Ovary (tissue), 9 donors: ENCODE measurements around the gene ARMC8. TPM values are rescaled to one million over a fixed set of nuclear protein-coding genes. Genes with fewer than 3 reads are reported as not detected.

ENCODE experiments used
- DNase-seq, 5 donors: peaks; one replicate each; pipeline ENCODE4 v3.0.0-alpha.2; 2019 to 2020
- H3K27ac ChIP-seq, 2 donors: fragments of 200-600 bp; one replicate each; pipeline versions ENCODE4 v1.5.1 to v1.8.0; 2019 to 2022
- H3K27me3 ChIP-seq: fragments of 200-600 bp; one replicate; pipeline ENCODE4 v1.8.0; 2022
- H3K36me3 ChIP-seq: fragments of 200-600 bp; sonication (generic); one replicate; pipeline ENCODE4 v1.5.1; 2019
- H3K4me1 ChIP-seq: one replicate; pipeline ENCODE4 v1.8.1; 2013; ENCODE audit warnings: mild to moderate bottlenecking, moderate library complexity; ENCODE audit not compliant: insufficient read depth
- H3K4me3 ChIP-seq: fragments of 200-600 bp; sonication (generic); one replicate; pipeline ENCODE4 v1.5.1; 2017
- H3K9me3 ChIP-seq, 2 donors: fragments of 200-600 bp in 1 of 2; sonication (generic) in 1 of 2; one replicate each; pipeline versions ENCODE4 v1.5.1 to v1.8.1; 2013 to 2019; ENCODE audit warnings: mild to moderate bottlenecking in 1 of 2, moderate library complexity in 1 of 2
- EP300 ChIP-seq: sonication (generic); formaldehyde crosslinking; IDR thresholded peaks from one replicate; pipeline ENCODE4 v1.6.1; 2017; ENCODE audit warnings: antibody characterized with exemption
- POLR2A ChIP-seq: fragments of 450-650 bp; IDR thresholded peaks from one replicate; pipeline ENCODE4 v1.6.1; 2017; ENCODE audit warnings: antibody characterized with exemption, mild to moderate bottlenecking, moderate library complexity
- WGBS, 3 donors: extraction: QIAGEN DNeasy Blood & Tissue Kit in 1 of 3; methylation state at CpG; one replicate each; pipeline versions ENCODE4 v1.1.5 to v1.1.7; 2013 to 2017; 5-methylcytosine and 5-hydroxymethylcytosine counted together
- intact Hi-C, 4 donors: fragments of 100-400 bp; cut with DNase I; formaldehyde crosslinking; loops; one replicate each; pipeline versions ENCODE4 v1.11.0 to v1.15.1; 2022 to 2023
- polyA plus RNA-seq, 2 donors: library from polyadenylated mRNA; stranded (reverse); fragments of 200-250 nt in 1 of 2; fragments of 350-450 nt in 1 of 2; fragmentation: Illumina TruSeq in 1 of 2; extraction: RNeasy Lipid Tissue Mini Kit (QIAGEN cat#74804) in 1 of 2; gene quantifications; one replicate each; pipeline ENCODE4 v1.2.3, GENCODE V29; 2013 to 2014
- total RNA-seq, 7 donors: library from RNA; depleted of rRNA in 2 of 7; stranded (reverse); fragments of >200 nt in 2 of 7; fragmentation: NEBNext Ultra II Directional in 3 of 7; extraction: Animal tissue kit (Norgen Biotek cat#: 25700) in 3 of 7; gene quantifications; one replicate each; pipeline versions ENCODE4 v1.1.0 to v1.2.4, GENCODE V29; 2016 to 2023
- TF ChIP-seq, protein P1 (sequence below), 3 donors: fragments of 450-650 bp in 2 of 3; fragments of 200-600 bp in 1 of 3; IDR thresholded peaks; one replicate each; pipeline versions ENCODE4 v1.5.1 to v1.8.0; 2016 to 2022; ENCODE audit warnings: antibody characterized with exemption in 3 of 3, mild to moderate bottlenecking in 1 of 3
- donor health status: DM: no; HTN: no; CAD: no; lungs with moderate emphysema.
- donor health status: DM: no; HTN: no; CAD: no.
- donor health status: Bipolar disorder and iron deficiency.
- donor health status: DM: yes; HTN: yes; CAD: no.
- donor health status: DM: no; HTN: no; CAD: no.
- donor health status: DM: yes; HTN: yes; CAD: no.

The ARMC8 gene
- total and polyA plus RNA-seq, 9 donors = 14.3 to 49.2 (median 42.9) TPM

DNA sequence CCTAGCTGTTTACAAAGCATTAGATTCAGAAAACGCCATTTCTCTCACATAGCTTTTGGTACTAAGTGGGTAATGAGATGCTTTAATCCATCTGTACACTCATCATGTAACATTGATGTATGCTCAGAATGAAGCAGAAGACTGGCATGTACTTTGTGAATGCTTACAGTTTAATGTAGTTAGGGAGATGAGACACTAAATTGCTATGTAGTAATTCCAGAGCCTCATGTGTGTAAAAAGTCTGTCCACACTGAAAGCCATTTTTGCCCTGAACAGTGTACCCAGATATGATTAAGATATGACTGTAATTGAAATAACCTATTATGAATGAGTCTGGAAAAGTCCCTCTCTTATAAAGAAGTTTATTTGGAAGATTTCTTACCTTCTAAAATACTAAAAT, 66.5 kb downstream of the ARMC8 start:
- no peaks in the 10 kb centered on the region for H3K9me3 ChIP-seq
- no peak overlapping the region for H3K27ac ChIP-seq
- no peaks in the 10 kb centered on the region for H3K36me3 ChIP-seq
- intact Hi-C loops = loop anchor here in 1 of 4 donors (10.0 kb wide), 1 partner anchor 129 kb away; no protein-coding TSS in a partner anchor
- H3K4me1 ChIP-seq = no peaks in the 10 kb centered on the region
- H3K27me3 ChIP-seq = no peaks in the 10 kb centered on the region
- no peak overlapping the region for H3K4me3 ChIP-seq
- TF ChIP-seq POLR2A (no peak), EP300 (no peak)
- TF ChIP-seq, protein P1, sequence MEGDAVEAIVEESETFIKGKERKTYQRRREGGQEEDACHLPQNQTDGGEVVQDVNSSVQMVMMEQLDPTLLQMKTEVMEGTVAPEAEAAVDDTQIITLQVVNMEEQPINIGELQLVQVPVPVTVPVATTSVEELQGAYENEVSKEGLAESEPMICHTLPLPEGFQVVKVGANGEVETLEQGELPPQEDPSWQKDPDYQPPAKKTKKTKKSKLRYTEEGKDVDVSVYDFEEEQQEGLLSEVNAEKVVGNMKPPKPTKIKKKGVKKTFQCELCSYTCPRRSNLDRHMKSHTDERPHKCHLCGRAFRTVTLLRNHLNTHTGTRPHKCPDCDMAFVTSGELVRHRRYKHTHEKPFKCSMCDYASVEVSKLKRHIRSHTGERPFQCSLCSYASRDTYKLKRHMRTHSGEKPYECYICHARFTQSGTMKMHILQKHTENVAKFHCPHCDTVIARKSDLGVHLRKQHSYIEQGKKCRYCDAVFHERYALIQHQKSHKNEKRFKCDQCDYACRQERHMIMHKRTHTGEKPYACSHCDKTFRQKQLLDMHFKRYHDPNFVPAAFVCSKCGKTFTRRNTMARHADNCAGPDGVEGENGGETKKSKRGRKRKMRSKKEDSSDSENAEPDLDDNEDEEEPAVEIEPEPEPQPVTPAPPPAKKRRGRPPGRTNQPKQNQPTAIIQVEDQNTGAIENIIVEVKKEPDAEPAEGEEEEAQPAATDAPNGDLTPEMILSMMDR (IDR thresholded peaks at IDR 0.05) = no peak
- WGBS, 3 donors = 93 to 95% (median 94%) methylated on average over 1 of the region's 1 CpG
- DNase-seq = no peak

DNA sequence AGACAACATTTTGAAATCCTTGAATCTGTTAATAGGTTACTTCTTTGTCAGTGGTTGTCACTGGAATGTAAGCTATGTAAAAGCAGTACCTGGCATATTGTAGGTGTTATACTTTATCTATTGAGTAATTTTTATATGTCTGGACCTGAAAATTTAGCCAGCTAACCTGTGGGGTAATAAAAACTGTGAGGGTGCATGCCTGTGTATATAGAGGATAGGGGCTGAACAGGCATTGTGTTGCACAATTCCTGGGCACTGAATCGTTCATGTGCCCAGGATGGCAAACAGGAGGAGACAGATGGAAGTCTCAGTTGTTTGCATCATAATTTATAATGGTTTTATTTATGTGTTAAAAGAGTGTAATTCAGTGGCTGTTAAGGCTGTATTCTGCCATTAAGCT, 67.1 kb downstream of the ARMC8 start:
- TF ChIP-seq POLR2A (no peak), EP300 (no peak)
- TF ChIP-seq, protein P1 (IDR thresholded peaks at IDR 0.05) = no peak
- Histone ChIP-seq H3K27me3 (no peaks in the 10 kb centered on the region), H3K4me1 (no peaks in the 10 kb centered on the region), H3K9me3 (no peaks in the 10 kb centered on the region), H3K4me3 (no peak overlapping the region), H3K27ac (no peak overlapping the region), H3K36me3 (no peaks in the 10 kb centered on the region)
- WGBS, 3 donors = 66 to 76% (median 76%) methylated on average over 1 of the region's 1 CpG
- intact Hi-C loops = loop anchor here in 1 of 4 donors (10.0 kb wide), 1 partner anchor 129 kb away; no protein-coding TSS in a partner anchor
- no peak for DNase-seq

DNA sequence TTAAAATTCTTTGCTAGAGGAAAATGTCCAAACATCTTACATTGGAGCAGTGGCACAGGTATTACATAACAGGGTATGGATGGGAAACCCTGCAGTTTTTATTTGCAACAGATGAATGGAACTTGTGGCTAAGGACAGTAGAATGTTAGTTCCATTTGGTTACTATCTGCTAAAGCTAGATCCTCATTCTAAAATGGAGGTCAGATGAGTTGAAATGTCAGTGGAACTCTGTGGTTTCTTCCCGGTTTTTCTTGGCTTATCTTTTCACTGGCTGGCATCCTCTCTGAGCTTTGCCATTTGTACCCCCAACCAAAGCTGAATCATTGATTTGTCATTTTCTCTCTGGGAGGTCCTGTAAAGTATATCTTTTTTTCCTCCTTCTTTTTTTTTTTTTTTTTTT, 68.9 kb downstream of the ARMC8 start:
- Histone ChIP-seq H3K4me1 (no peaks in the 10 kb centered on the region), H3K36me3 (no peaks in the 10 kb centered on the region), H3K9me3 (no peaks in the 10 kb centered on the region), H3K27ac (no peak overlapping the region), H3K4me3 (no peak overlapping the region), H3K27me3 (no peaks in the 10 kb centered on the region)
- 75 to 91% (median 78%) methylated on average over 1 of the region's 1 CpG for WGBS, 3 donors
- no peak for DNase-seq
- intact Hi-C loops = loop anchor here in 1 of 4 donors (10.0 kb wide), 1 partner anchor 131 kb away; no protein-coding TSS in a partner anchor
- TF ChIP-seq POLR2A = no peak
- TF ChIP-seq, protein P1 (IDR thresholded peaks at IDR 0.05) = no peak

DNA sequence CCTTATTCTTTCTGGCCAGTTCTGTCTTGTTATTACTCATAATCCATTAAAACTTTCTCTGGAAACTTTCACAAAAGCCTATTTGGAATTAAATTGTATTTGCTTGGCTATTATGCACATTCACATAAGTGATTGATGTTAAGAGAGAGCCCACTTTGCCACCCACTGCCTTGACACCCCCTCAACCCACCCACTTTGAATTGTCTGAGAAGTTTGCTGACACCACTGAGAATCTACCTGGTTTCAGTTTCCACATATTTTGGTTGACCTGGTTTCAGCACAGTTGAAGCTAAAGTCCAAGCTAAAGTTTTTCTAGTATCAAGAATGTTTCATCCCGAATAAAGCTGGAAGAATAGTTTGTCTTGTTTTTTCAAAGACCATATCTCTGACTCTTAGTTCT, 70.9 kb downstream of the ARMC8 start:
- 63 to 86% (median 85%) methylated on average over 1 of the region's 1 CpG for WGBS, 3 donors

More for the DNA sequence above, 70.9 kb downstream of the ARMC8 start:
- no peak for DNase-seq
- TF ChIP-seq, protein P1 (IDR thresholded peaks at IDR 0.05) = no peak
- no peak for TF ChIP-seq EP300
- no peak for TF ChIP-seq POLR2A
- intact Hi-C loops = loop anchor here in 1 of 4 donors (10.0 kb wide), 1 partner anchor 133 kb away; no protein-coding TSS in a partner anchor
- no peaks in the 10 kb centered on the region for H3K27me3 ChIP-seq
- H3K36me3 ChIP-seq = no peaks in the 10 kb centered on the region
- no peaks in the 10 kb centered on the region for H3K4me1 ChIP-seq
- no peak overlapping the region for H3K4me3 ChIP-seq
- H3K27ac ChIP-seq = no peak overlapping the region
- H3K9me3 ChIP-seq = no peaks in the 10 kb centered on the region
